ENCODE measurements around the gene PLXNA2.

The PLXNA2 gene

GRCh38 chr1:208224192-208224713, 19.9 kb downstream of the PLXNA2 start:
- DNase-seq (ENCODE audit: low read depth) = no peak

- no peak for DNase-seq (ENCODE audit: low read depth)
Measured at GRCh38 chr1:208223136-208223535, 21.0 kb downstream of the PLXNA2 start.

GRCh38 chr1:208222376-208223126, 21.6 kb downstream of the PLXNA2 start:
- DNase-seq (ENCODE audit: low read depth) = no peak

GRCh38 chr1:208221291-208221622, 22.9 kb downstream of the PLXNA2 start:
- DNase-seq (ENCODE audit: low read depth) = no peak

- DNase-seq (ENCODE audit: low read depth) = no peak
Measured at GRCh38 chr1:208219659-208220282, 24.4 kb downstream of the PLXNA2 start.

GRCh38 chr1:208219098-208219658, 25.0 kb downstream of the PLXNA2 start:
- DNase-seq (ENCODE audit: low read depth) = no peak

GRCh38 chr1:208218237-208219097, 25.7 kb downstream of the PLXNA2 start:
- DNase-seq (ENCODE audit: low read depth) = no peak

- DNase-seq (ENCODE audit: low read depth) = no peak
Measured at GRCh38 chr1:208217781-208218180, 26.4 kb downstream of the PLXNA2 start.

- no peak for DNase-seq (ENCODE audit: low read depth)
Measured at GRCh38 chr1:208216806-208217205, 27.4 kb downstream of the PLXNA2 start.

GRCh38 chr1:208216062-208216461, 28.1 kb downstream of the PLXNA2 start:
- no peak for DNase-seq (ENCODE audit: low read depth)

- no peak for DNase-seq (ENCODE audit: low read depth)
Measured at GRCh38 chr1:208215393-208215792, 28.8 kb downstream of the PLXNA2 start.

- DNase-seq (ENCODE audit: low read depth) = no peak
Measured at GRCh38 chr1:208213786-208214185, 30.4 kb downstream of the PLXNA2 start.

GRCh38 chr1:208212893-208213292, 31.3 kb downstream of the PLXNA2 start:
- DNase-seq (ENCODE audit: low read depth) = no peak

- no peak for DNase-seq (ENCODE audit: low read depth)
Measured at GRCh38 chr1:208211921-208212843, 32.0 kb downstream of the PLXNA2 start.

- no peak for DNase-seq (ENCODE audit: low read depth)
Measured at GRCh38 chr1:208209896-208210589, 34.1 kb downstream of the PLXNA2 start.

- no peak for DNase-seq (ENCODE audit: low read depth)
Measured at GRCh38 chr1:208209286-208209685, 34.9 kb downstream of the PLXNA2 start.

- DNase-seq (ENCODE audit: low read depth) = no peak
Measured at GRCh38 chr1:208208132-208208487, 36.1 kb downstream of the PLXNA2 start.

GRCh38 chr1:208207388-208208131, 36.6 kb downstream of the PLXNA2 start:
- no peak for DNase-seq (ENCODE audit: low read depth)

GRCh38 chr1:208206092-208206698, 38.0 kb downstream of the PLXNA2 start:
- no peak for DNase-seq (ENCODE audit: low read depth)

All from stimulated activated CD8-positive, alpha-beta memory T cell treated with anti-CD3 and anti-CD28 coated beads, Interleukin-15, amount 100 ng/mL, for 24 hours (primary cell).